WI38 (cell line): ENCODE results near the gene CGREF1.

ENCODE experiments used
- H3K4me3 ChIP-seq: 2 replicates; pipeline ENCODE4 v1.5.1; 2011; ENCODE audit warnings: low read depth, mild to moderate bottlenecking, control low read depth, low read length
- CTCF ChIP-seq: IDR thresholded peaks from 2 replicates; pipeline ENCODE4 v1.5.1; 2012; ENCODE audit warnings: low read depth, mild to moderate bottlenecking, control low read depth, low read length

The CGREF1 gene

GRCh38 chr2:27072920-27073319, 46.0 kb downstream of the CGREF1 start:
- H3K4me3 ChIP-seq: no peak overlapping the region
- no peak for TF ChIP-seq CTCF

- peak overlapping the region; percentile 64 for H3K4me3 ChIP-seq
- no peak for TF ChIP-seq CTCF
Observed at GRCh38 chr2:27071990-27072830, 46.7 kb downstream of the CGREF1 start.

GRCh38 chr2:27071277-27071989, 47.5 kb downstream of the CGREF1 start, which contains the start of gene OST4:
Gene OST4 (minus strand): TSS chr2:27071654.
- no peak for TF ChIP-seq CTCF
- H3K4me3 ChIP-seq: peak within 1 kb of the TSS; percentile 100

- TF ChIP-seq CTCF: no peak
- peak overlapping the region; percentile 100 for H3K4me3 ChIP-seq
Observed at GRCh38 chr2:27070653-27071276, 48.2 kb downstream of the CGREF1 start.

- peak overlapping the region; percentile 100 for H3K4me3 ChIP-seq
- no peak for TF ChIP-seq CTCF
Observed at GRCh38 chr2:27069961-27070618, 48.8 kb downstream of the CGREF1 start.

- TF ChIP-seq CTCF: no peak
- H3K4me3 ChIP-seq: peak overlapping the region; percentile 100
Observed at GRCh38 chr2:27069436-27069835, 49.5 kb downstream of the CGREF1 start.
